ENCODE measurements around the gene KXD1. TPM values are rescaled to one million over a fixed set of nuclear protein-coding genes. Genes with fewer than 3 reads are reported as not detected.
A peak's percentile ranks its signal among the peaks of the same experiment; 100 is the strongest.

The KXD1 gene
- total and polyA plus RNA-seq, 7 donors = 84.9 to 122 (median 118) TPM

GRCh38 chr19:18514800-18515682 is 42.6 kb upstream of the KXD1 start:
- 25 to 58% methylated on average over 17 of the region's 17 CpGs for WGBS, 2 donors
- peak; percentile 83 for DNase-seq
- no peaks in the 10 kb centered on the region for H3K9me3 ChIP-seq
- TF ChIP-seq EP300 (IDR thresholded peaks at IDR 0.05) = no peak
- H3K4me3 ChIP-seq = no peak overlapping the region
- peak overlapping the region; percentile 26 to 69 (median 44) for H3K27ac ChIP-seq
- H3K4me1 ChIP-seq = peaks cover 0 to 65% (median 41%) of the 10 kb centered on the region in 4 donors
- no peaks in the 10 kb centered on the region for H3K27me3 ChIP-seq
- no peaks in the 10 kb centered on the region for H3K36me3 ChIP-seq
- intact Hi-C loops (cut with DNase I) = no loop called here

DNA sequence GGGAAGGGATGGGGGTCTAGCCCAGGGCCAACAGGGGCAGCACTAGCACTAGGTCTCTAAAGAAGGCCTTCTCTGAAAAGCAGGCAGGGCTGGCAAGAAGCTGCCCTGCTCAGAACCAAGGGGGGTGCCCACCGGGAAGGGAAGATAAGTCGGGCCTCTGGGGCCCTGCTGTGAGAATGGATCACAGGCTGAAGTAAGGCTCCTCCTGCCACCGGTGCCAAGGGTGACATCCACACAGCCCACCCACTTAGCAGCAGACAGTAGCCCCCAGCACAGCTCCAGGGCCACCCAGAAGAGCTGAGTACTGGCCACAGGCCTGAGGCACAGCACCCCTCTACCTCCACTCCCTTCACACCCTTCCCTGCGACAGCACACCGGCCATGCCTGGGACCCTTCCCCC is 41.7 kb upstream of the KXD1 start:
- 73 to 86% methylated on average over 5 of the region's 5 CpGs for WGBS, 2 donors
- no peaks in the 10 kb centered on the region for H3K36me3 ChIP-seq
- H3K4me3 ChIP-seq = no peak overlapping the region
- DNase-seq = no peak
- H3K27me3 ChIP-seq = no peaks in the 10 kb centered on the region
- peak overlapping the region in 1 of 4 donors; percentile 69 for H3K27ac ChIP-seq
- peaks cover 0 to 64% (median 45%) of the 10 kb centered on the region in 4 donors for H3K4me1 ChIP-seq
- TF ChIP-seq POLR2A (IDR thresholded peaks at IDR 0.05) (no peak), POLR2AphosphoS5 (IDR thresholded peaks at IDR 0.05) (no peak), CTCF (IDR thresholded peaks at IDR 0.05) (no peak), EP300 (IDR thresholded peaks at IDR 0.05) (no peak)
- no peaks in the 10 kb centered on the region for H3K9me3 ChIP-seq
- intact Hi-C loops (cut with DNase I) = no loop called here

DNA sequence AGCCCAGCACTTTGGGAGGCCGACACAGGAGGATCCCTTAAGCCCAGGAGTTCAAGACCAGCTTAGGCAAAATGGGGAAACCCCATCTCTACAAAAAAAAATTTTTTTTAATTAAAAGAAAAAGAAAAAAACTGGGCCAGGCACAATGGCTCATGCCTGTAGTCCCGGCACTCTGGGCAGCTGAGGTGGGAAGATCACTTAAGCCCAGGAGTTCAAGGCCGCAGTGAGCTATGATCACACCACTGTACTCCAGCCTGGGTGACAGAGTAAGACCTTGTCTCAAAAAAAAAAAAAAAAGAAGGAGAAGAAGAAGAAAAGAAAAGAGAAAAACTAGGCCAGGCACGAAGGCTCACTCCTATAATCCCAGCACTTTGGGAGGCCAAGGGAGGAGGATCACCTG is 40.1 kb upstream of the KXD1 start:
- Histone ChIP-seq H3K4me3 (no peak overlapping the region), H3K27me3 (no peaks in the 10 kb centered on the region), H3K27ac (no peak overlapping the region), H3K9me3 (no peaks in the 10 kb centered on the region), H3K36me3 (no peaks in the 10 kb centered on the region), H3K4me1 (peaks cover 0 to 60% (median 44%) of the 10 kb centered on the region in 4 donors)
- 93 to 97% methylated on average over 4 of the region's 4 CpGs for WGBS, 2 donors
- DNase-seq = no peak
- TF ChIP-seq EP300 (IDR thresholded peaks at IDR 0.05) = no peak
- TF ChIP-seq CTCF (IDR thresholded peaks at IDR 0.05) = no peak
- TF ChIP-seq POLR2AphosphoS5 (IDR thresholded peaks at IDR 0.05) = no peak
- no peak for TF ChIP-seq POLR2A (IDR thresholded peaks at IDR 0.05)
- intact Hi-C loops (cut with DNase I) = loop anchor here (2.0 kb wide), 1 partner anchor 37 kb away; no protein-coding TSS in a partner anchor

DNA sequence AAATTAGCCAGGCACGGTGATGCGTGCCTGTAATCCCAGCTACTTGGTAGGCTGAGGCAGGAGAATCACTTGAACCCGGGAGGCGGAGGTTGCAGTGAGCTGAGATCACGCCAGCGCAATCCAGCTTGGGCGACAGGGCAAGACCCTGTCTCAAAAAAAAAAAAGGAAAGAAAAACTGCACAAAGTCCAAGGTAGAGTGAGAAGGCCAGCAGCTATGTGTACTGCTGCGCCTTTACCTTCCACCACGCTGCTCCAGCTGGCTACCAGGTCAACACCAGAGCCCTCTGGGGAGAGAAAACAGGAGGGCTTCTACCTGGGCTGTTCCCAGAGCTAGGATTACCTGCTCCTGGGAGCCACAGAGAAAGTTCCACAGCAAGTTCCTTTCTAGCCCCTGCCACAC is 39.0 kb upstream of the KXD1 start:
- H3K4me1 ChIP-seq = peaks cover 0 to 50% (median 36%) of the 10 kb centered on the region in 4 donors
- H3K27ac ChIP-seq = peak overlapping the region in 3 of 4 donors; percentile 99
- no peaks in the 10 kb centered on the region for H3K27me3 ChIP-seq
- intact Hi-C loops (cut with DNase I) = loop anchor here (2.0 kb wide), 1 partner anchor 38 kb away; no protein-coding TSS in a partner anchor
- DNase-seq = no peak
- no peak overlapping the region for H3K4me3 ChIP-seq
- TF ChIP-seq EP300 (IDR thresholded peaks at IDR 0.05) (no peak), POLR2AphosphoS5 (IDR thresholded peaks at IDR 0.05) (no peak), POLR2A (IDR thresholded peaks at IDR 0.05) (no peak), CTCF (IDR thresholded peaks at IDR 0.05) (no peak)
- no peaks in the 10 kb centered on the region for H3K36me3 ChIP-seq
- H3K9me3 ChIP-seq = no peaks in the 10 kb centered on the region
- WGBS, 2 donors = 94 to 96% methylated on average over 9 of the region's 9 CpGs

Data from sigmoid colon (tissue), 7 donors.